Esophagus squamous epithelium (tissue), 4 donors: ENCODE data around the gene NRIP1.

ENCODE experiments used
- POLR2A ChIP-seq, 4 donors: fragments of 450-650 bp; IDR thresholded peaks; one replicate each; pipeline ENCODE4 v1.6.1; 2017; ENCODE audit warnings: antibody characterized with exemption in 4 of 4, mild to moderate bottlenecking in 4 of 4, moderate library complexity in 3 of 4
- TF ChIP-seq, protein P1 (sequence below), 6 experiments: fragments of 450-650 bp in 4 of 6; fragments of 200-600 bp in 2 of 6; sonication (generic) in 2 of 6; IDR thresholded peaks; one replicate each; pipeline ENCODE4 v1.5.1; 2016 to 2019; ENCODE audit warnings: antibody characterized with exemption in 6 of 6, mild to moderate bottlenecking in 4 of 6, moderate library complexity in 4 of 6

DNA sequence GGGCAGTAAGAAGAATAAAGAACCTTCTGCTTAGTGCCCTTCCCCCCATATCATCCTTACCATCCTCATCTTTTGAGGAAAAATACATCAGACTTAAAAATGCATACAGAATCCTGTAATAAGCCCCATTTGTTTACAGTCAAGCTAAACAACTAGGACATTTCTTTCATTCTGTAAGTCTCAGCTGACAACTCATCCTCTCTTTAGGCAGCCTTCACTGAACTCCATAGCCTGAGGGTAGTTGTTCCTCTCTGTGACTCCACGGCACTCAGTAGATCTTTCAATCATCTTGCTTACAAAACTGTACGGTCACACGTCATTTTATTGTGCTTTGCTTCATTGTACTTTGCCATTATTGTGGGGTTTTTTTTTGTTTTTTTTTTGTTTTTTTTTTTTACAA is 82.5 kb downstream of the NRIP1 start:
- TF ChIP-seq, protein P1, sequence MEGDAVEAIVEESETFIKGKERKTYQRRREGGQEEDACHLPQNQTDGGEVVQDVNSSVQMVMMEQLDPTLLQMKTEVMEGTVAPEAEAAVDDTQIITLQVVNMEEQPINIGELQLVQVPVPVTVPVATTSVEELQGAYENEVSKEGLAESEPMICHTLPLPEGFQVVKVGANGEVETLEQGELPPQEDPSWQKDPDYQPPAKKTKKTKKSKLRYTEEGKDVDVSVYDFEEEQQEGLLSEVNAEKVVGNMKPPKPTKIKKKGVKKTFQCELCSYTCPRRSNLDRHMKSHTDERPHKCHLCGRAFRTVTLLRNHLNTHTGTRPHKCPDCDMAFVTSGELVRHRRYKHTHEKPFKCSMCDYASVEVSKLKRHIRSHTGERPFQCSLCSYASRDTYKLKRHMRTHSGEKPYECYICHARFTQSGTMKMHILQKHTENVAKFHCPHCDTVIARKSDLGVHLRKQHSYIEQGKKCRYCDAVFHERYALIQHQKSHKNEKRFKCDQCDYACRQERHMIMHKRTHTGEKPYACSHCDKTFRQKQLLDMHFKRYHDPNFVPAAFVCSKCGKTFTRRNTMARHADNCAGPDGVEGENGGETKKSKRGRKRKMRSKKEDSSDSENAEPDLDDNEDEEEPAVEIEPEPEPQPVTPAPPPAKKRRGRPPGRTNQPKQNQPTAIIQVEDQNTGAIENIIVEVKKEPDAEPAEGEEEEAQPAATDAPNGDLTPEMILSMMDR (IDR thresholded peaks at IDR 0.05) = no peak
- TF ChIP-seq POLR2A (IDR thresholded peaks at IDR 0.05) = no peak
